ENCODE measurements around the gene SLC35B2. TPM values are rescaled to one million over a fixed set of nuclear protein-coding genes. Genes with fewer than 3 reads are reported as not detected.
A peak's percentile ranks its signal among the peaks of the same experiment; 100 is the strongest.

Gene SLC35B2
- total and polyA plus RNA-seq, 10 of the 15 experiments (the other 5 are each of a cell fraction or from before 2014, with no cell fraction given): 11.3 to 45.4 (median 33.8) TPM

DNA sequence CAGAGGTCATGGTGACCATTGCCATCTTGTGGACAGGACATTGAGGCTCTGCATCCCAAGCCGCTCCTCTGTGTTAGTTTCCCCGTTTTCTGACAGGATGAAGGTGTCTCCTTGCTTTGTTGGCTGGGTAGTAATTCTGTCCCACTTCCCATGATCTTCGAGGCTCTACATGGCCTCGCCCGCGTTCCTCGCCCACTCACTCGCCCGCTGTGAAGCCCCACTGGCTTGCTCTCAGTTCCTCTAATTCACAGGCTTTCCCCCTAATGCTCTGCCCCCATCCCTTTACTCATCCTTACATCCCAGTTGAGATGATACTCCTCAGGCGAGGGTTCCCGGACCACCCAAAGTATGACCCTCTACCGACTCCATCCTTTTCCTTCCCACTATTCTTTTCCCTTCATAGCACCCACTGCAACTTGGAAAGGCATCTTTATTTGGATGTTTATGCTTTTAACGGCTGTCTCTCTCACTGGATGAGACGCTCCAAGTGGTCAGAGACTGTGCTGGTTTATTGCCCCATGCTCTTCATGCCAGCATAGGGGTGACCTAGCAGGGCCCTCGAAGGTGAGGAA is 511 bp upstream of the SLC35B2 start (continued):
- no peak for TF ChIP-seq ZZZ3 (IDR thresholded peaks at IDR 0.05; ENCODE audit: control insufficient read depth, insufficient read length, low read depth)
- no peak for TF ChIP-seq HCFC1 (IDR thresholded peaks at IDR 0.05; ENCODE audit: low read length)
- TF ChIP-seq RBBP5 (conservative IDR thresholded peaks at IDR 0.05): no peak
- no peak for TF ChIP-seq CHD4 (IDR thresholded peaks at IDR 0.05)
- TF ChIP-seq PML (IDR thresholded peaks at IDR 0.05; ENCODE audit: low read length): no peak
- TF ChIP-seq, protein P1, sequence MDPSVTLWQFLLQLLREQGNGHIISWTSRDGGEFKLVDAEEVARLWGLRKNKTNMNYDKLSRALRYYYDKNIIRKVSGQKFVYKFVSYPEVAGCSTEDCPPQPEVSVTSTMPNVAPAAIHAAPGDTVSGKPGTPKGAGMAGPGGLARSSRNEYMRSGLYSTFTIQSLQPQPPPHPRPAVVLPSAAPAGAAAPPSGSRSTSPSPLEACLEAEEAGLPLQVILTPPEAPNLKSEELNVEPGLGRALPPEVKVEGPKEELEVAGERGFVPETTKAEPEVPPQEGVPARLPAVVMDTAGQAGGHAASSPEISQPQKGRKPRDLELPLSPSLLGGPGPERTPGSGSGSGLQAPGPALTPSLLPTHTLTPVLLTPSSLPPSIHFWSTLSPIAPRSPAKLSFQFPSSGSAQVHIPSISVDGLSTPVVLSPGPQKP (IDR thresholded peaks at IDR 0.05; ENCODE audit: low read depth, low read length): no peak
- TF ChIP-seq, protein P2, sequence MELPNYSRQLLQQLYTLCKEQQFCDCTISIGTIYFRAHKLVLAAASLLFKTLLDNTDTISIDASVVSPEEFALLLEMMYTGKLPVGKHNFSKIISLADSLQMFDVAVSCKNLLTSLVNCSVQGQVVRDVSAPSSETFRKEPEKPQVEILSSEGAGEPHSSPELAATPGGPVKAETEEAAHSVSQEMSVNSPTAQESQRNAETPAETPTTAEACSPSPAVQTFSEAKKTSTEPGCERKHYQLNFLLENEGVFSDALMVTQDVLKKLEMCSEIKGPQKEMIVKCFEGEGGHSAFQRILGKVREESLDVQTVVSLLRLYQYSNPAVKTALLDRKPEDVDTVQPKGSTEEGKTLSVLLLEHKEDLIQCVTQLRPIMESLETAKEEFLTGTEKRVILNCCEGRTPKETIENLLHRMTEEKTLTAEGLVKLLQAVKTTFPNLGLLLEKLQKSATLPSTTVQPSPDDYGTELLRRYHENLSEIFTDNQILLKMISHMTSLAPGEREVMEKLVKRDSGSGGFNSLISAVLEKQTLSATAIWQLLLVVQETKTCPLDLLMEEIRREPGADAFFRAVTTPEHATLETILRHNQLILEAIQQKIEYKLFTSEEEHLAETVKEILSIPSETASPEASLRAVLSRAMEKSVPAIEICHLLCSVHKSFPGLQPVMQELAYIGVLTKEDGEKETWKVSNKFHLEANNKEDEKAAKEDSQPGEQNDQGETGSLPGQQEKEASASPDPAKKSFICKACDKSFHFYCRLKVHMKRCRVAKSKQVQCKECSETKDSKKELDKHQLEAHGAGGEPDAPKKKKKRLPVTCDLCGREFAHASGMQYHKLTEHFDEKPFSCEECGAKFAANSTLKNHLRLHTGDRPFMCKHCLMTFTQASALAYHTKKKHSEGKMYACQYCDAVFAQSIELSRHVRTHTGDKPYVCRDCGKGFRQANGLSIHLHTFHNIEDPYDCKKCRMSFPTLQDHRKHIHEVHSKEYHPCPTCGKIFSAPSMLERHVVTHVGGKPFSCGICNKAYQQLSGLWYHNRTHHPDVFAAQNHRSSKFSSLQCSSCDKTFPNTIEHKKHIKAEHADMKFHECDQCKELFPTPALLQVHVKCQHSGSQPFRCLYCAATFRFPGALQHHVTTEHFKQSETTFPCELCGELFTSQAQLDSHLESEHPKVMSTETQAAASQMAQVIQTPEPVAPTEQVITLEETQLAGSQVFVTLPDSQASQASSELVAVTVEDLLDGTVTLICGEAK (IDR thresholded peaks at IDR 0.05; ENCODE audit: borderline replicate concordance): no peak
- no peak for TF ChIP-seq RELA (IDR thresholded peaks at IDR 0.05; ENCODE audit: borderline replicate concordance, partially characterized antibody)
- TF ChIP-seq PAX5 (IDR thresholded peaks at IDR 0.05; ENCODE audit: borderline replicate concordance, low read depth, low read length): 0 out of 2 replicates have a peak, but pooled peaks have one; percentile 20
- TF ChIP-seq RUNX3 (IDR thresholded peaks at IDR 0.05; ENCODE audit: low read length): no peak
- peak; percentile 67 for TF ChIP-seq ZNF24 (IDR thresholded peaks at IDR 0.05)
- TF ChIP-seq TBL1XR1 (IDR thresholded peaks at IDR 0.05; ENCODE audit: low read depth, low read length): 0 out of 2 replicates have a peak, but pooled peaks have one; percentile 39
- TF ChIP-seq STAT1 (conservative IDR thresholded peaks at IDR 0.05): 0 out of 2 replicates have a peak, but pooled peaks have one; percentile 68
- TF ChIP-seq, protein P3, sequence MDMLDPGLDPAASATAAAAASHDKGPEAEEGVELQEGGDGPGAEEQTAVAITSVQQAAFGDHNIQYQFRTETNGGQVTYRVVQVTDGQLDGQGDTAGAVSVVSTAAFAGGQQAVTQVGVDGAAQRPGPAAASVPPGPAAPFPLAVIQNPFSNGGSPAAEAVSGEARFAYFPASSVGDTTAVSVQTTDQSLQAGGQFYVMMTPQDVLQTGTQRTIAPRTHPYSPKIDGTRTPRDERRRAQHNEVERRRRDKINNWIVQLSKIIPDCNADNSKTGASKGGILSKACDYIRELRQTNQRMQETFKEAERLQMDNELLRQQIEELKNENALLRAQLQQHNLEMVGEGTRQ (IDR thresholded peaks at IDR 0.05; ENCODE audit: borderline replicate concordance, low read depth, low read length): no peak
- TF ChIP-seq, protein P4, sequence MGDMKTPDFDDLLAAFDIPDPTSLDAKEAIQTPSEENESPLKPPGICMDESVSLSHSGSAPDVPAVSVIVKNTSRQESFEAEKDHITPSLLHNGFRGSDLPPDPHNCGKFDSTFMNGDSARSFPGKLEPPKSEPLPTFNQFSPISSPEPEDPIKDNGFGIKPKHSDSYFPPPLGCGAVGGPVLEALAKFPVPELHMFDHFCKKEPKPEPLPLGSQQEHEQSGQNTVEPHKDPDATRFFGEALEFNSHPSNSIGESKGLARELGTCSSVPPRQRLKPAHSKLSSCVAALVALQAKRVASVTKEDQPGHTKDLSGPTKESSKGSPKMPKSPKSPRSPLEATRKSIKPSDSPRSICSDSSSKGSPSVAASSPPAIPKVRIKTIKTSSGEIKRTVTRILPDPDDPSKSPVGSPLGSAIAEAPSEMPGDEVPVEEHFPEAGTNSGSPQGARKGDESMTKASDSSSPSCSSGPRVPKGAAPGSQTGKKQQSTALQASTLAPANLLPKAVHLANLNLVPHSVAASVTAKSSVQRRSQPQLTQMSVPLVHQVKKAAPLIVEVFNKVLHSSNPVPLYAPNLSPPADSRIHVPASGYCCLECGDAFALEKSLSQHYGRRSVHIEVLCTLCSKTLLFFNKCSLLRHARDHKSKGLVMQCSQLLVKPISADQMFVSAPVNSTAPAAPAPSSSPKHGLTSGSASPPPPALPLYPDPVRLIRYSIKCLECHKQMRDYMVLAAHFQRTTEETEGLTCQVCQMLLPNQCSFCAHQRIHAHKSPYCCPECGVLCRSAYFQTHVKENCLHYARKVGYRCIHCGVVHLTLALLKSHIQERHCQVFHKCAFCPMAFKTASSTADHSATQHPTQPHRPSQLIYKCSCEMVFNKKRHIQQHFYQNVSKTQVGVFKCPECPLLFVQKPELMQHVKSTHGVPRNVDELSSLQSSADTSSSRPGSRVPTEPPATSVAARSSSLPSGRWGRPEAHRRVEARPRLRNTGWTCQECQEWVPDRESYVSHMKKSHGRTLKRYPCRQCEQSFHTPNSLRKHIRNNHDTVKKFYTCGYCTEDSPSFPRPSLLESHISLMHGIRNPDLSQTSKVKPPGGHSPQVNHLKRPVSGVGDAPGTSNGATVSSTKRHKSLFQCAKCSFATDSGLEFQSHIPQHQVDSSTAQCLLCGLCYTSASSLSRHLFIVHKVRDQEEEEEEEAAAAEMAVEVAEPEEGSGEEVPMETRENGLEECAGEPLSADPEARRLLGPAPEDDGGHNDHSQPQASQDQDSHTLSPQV (IDR thresholded peaks at IDR 0.05): no peak
- TF ChIP-seq SMARCA5 (IDR thresholded peaks at IDR 0.05): no peak
- peak; percentile 48; the same call in 1 of the 2 replicates for TF ChIP-seq TCF12 (IDR thresholded peaks at IDR 0.05; ENCODE audit: low read depth, low read length)

All from GM12878 (cell line).